ENCODE data around the gene ANXA2R. TPM values are rescaled to one million over a fixed set of nuclear protein-coding genes. Genes with fewer than 3 reads are reported as not detected.
"Not testable (repeated sequence)": the region's sequence is repeated elsewhere in the genome, so short reads cannot be mapped to it uniquely, and the experiment has no call there.

Gene ANXA2R
- total RNA-seq, 1 experiment from 2014 or later, result 0.20 TPM

GRCh38 chr5:43061352-43062075, 21.4 kb upstream of the ANXA2R start:
- H2BK120ac ChIP-seq (ENCODE audit: low read depth, low read length, poor library complexity, severe bottlenecking), result no peak overlapping the region
- no peak overlapping the region for H3K14ac ChIP-seq (ENCODE audit: insufficient read depth, low read length)
- H3K4me2 ChIP-seq (ENCODE audit: insufficient read depth, insufficient read length, low read length), result no peak overlapping the region
- WGBS (ENCODE audit: extremely low coverage, insufficient read length, low lambda C conversion rate), result no CpG with 5 or more reads among the region's 5 CpGs
- no peak overlapping the region for H4K91ac ChIP-seq (ENCODE audit: insufficient read length, low read depth, low read length)
- H3K9me3 ChIP-seq (ENCODE audit: control insufficient read depth, low read depth, low read length), result no peaks in the 10 kb centered on the region
- no peak overlapping the region for H3K27ac ChIP-seq (ENCODE audit: insufficient read length, low read depth, low read length)
- no peak overlapping the region for H4K5ac ChIP-seq (ENCODE audit: insufficient read length, low read depth, low read length)
- DNase-seq, result no peak
- no peak overlapping the region for H2BK15ac ChIP-seq (ENCODE audit: low read depth, low read length)
- H2AFZ ChIP-seq (ENCODE audit: low read length), result no peak overlapping the region
- TF ChIP-seq CTCF (conservative IDR thresholded peaks at IDR 0.05), result no peak
- H3K4me1 Mint-ChIP-seq, result peaks cover 15 to 16% of the 10 kb centered on the region in 2 experiments
- H3K23me2 ChIP-seq (ENCODE audit: insufficient read length, low read depth, low read length, poor library complexity, severe bottlenecking), result peaks cover 16% of the 10 kb centered on the region
- H3K18ac ChIP-seq (ENCODE audit: insufficient read length, low read depth, low read length), result no peak overlapping the region
- H3K27me3 ChIP-seq (ENCODE audit: insufficient read depth, low read length), result no peaks in the 10 kb centered on the region
- H3K4me1 ChIP-seq (ENCODE audit: insufficient read depth, low read length), result peaks cover 3% of the 10 kb centered on the region; the same call in 1 of the 2 replicates
- H3K9ac ChIP-seq (ENCODE audit: extremely low read depth, insufficient read length, low read length), result no peak overlapping the region
- H3K36me3 Mint-ChIP-seq (ENCODE audit: insufficient read depth in 1 of 3, low read depth in 3 of 3), result peaks cover 0 to 2% (median 0%) of the 10 kb centered on the region in 3 experiments; a peak in 1 of 7 replicates
- H3K27me3 Mint-ChIP-seq (ENCODE audit: low read depth), result peaks cover 10% of the 10 kb centered on the region
- H3K79me1 ChIP-seq (ENCODE audit: insufficient read depth, low read depth, low read length, poor library complexity, severe bottlenecking), result no peaks in the 10 kb centered on the region
- no peaks in the 10 kb centered on the region for H3K79me2 ChIP-seq (ENCODE audit: insufficient read depth, low read length)
- no peak overlapping the region for H2BK5ac ChIP-seq (ENCODE audit: insufficient read length, low read length)
- H3K4ac ChIP-seq (ENCODE audit: low read depth, low read length), result no peak overlapping the region
- no peak overlapping the region for H2BK12ac ChIP-seq (ENCODE audit: insufficient read length, low read depth, low read length)
- no peak overlapping the region for H2BK20ac ChIP-seq (ENCODE audit: low read depth, low read length, poor library complexity, severe bottlenecking)
- H3T11ph ChIP-seq (ENCODE audit: low read length), result no peak overlapping the region
- H3K56ac ChIP-seq (ENCODE audit: insufficient read length, low read depth, low read length), result no peak overlapping the region
- no peak overlapping the region for H3K27ac Mint-ChIP-seq
- H3K4me3 Mint-ChIP-seq, result no peak overlapping the region
- peaks cover 3 to 4% of the 10 kb centered on the region in 2 experiments; a peak in 1 of 5 replicates for H3K9me3 Mint-ChIP-seq
- H2AK5ac ChIP-seq (ENCODE audit: insufficient read length, low read length), result no peak overlapping the region
- H4K8ac ChIP-seq (replicated peaks; ENCODE audit: insufficient read length, low read depth, low read length), result no peak overlapping the region
- no peaks in the 10 kb centered on the region for H4K20me1 ChIP-seq (ENCODE audit: control insufficient read depth, insufficient read depth, insufficient read length)
- no peak overlapping the region for H3K23ac ChIP-seq (ENCODE audit: insufficient read length, low read depth, low read length)

GRCh38 chr5:43060020-43060419, 19.9 kb upstream of the ANXA2R start:
- not testable (repeated sequence) for H3K27ac Mint-ChIP-seq; H2BK20ac ChIP-seq (ENCODE audit: low read depth, low read length, poor library complexity, severe bottlenecking)

More at GRCh38 chr5:43060020-43060419, 19.9 kb upstream of the ANXA2R start:
- Mint-ChIP-seq H3K27me3 (ENCODE audit: low read depth) (peaks cover 18% of the 10 kb centered on the region), H3K4me1 (peaks cover 15 to 16% of the 10 kb centered on the region in 2 experiments)
- not testable (repeated sequence) for H2AK5ac ChIP-seq (ENCODE audit: insufficient read length, low read length); H3K9ac ChIP-seq (ENCODE audit: extremely low read depth, insufficient read length, low read length); H3K4me2 ChIP-seq (ENCODE audit: insufficient read depth, insufficient read length, low read length); DNase-seq; H2BK5ac ChIP-seq (ENCODE audit: insufficient read length, low read length); H3K36me3 Mint-ChIP-seq (ENCODE audit: insufficient read depth in 1 of 3, low read depth in 3 of 3); H3K79me1 ChIP-seq (ENCODE audit: insufficient read depth, low read depth, low read length, poor library complexity, severe bottlenecking); H3K14ac ChIP-seq (ENCODE audit: insufficient read depth, low read length); H3K23ac ChIP-seq (ENCODE audit: insufficient read length, low read depth, low read length); H2AFZ ChIP-seq (ENCODE audit: low read length); H3K4ac ChIP-seq (ENCODE audit: low read depth, low read length); H4K5ac ChIP-seq (ENCODE audit: insufficient read length, low read depth, low read length); H3K79me2 ChIP-seq (ENCODE audit: insufficient read depth, low read length); H2BK15ac ChIP-seq (ENCODE audit: low read depth, low read length); H3K18ac ChIP-seq (ENCODE audit: insufficient read length, low read depth, low read length); H3K27me3 ChIP-seq (ENCODE audit: insufficient read depth, low read length); H3K4me3 Mint-ChIP-seq; H3K23me2 ChIP-seq (ENCODE audit: insufficient read length, low read depth, low read length, poor library complexity, severe bottlenecking); H3T11ph ChIP-seq (ENCODE audit: low read length); H3K9me3 Mint-ChIP-seq; H2BK120ac ChIP-seq (ENCODE audit: low read depth, low read length, poor library complexity, severe bottlenecking); H3K27ac ChIP-seq (ENCODE audit: insufficient read length, low read depth, low read length); H2BK12ac ChIP-seq (ENCODE audit: insufficient read length, low read depth, low read length); H4K8ac ChIP-seq (replicated peaks; ENCODE audit: insufficient read length, low read depth, low read length); H3K56ac ChIP-seq (ENCODE audit: insufficient read length, low read depth, low read length); H4K91ac ChIP-seq (ENCODE audit: insufficient read length, low read depth, low read length); H4K20me1 ChIP-seq (ENCODE audit: control insufficient read depth, insufficient read depth, insufficient read length); H3K9me3 ChIP-seq (ENCODE audit: control insufficient read depth, low read depth, low read length); H3K4me1 ChIP-seq (ENCODE audit: insufficient read depth, low read length)
- WGBS (ENCODE audit: extremely low coverage, insufficient read length, low lambda C conversion rate), result no CpG with 5 or more reads among the region's 2 CpGs

All from H9 (cell line).